ENCODE results near the gene KLHL7.

GRCh38 chr7:23135755-23136154, 30.2 kb downstream of the KLHL7 start:
- no peak for TF ChIP-seq RAD21 (conservative IDR thresholded peaks at IDR 0.05 in 1 of 2, IDR thresholded peaks at IDR 0.05 in 1 of 2)
- no peak for TF ChIP-seq SREBF2 (IDR thresholded peaks at IDR 0.05)
- no peak for TF ChIP-seq SMC3 (IDR thresholded peaks at IDR 0.05)
- TF ChIP-seq, protein P1, sequence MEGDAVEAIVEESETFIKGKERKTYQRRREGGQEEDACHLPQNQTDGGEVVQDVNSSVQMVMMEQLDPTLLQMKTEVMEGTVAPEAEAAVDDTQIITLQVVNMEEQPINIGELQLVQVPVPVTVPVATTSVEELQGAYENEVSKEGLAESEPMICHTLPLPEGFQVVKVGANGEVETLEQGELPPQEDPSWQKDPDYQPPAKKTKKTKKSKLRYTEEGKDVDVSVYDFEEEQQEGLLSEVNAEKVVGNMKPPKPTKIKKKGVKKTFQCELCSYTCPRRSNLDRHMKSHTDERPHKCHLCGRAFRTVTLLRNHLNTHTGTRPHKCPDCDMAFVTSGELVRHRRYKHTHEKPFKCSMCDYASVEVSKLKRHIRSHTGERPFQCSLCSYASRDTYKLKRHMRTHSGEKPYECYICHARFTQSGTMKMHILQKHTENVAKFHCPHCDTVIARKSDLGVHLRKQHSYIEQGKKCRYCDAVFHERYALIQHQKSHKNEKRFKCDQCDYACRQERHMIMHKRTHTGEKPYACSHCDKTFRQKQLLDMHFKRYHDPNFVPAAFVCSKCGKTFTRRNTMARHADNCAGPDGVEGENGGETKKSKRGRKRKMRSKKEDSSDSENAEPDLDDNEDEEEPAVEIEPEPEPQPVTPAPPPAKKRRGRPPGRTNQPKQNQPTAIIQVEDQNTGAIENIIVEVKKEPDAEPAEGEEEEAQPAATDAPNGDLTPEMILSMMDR (IDR thresholded peaks at IDR 0.05) = no peak
